GM21390 (cell line): Measurements from ENCODE around the gene PPP2R2C.
A peak's percentile ranks its signal among the peaks of the same experiment; 100 is the strongest.

Experiments
- ATAC-seq: cut with Tn5 transposase; IDR thresholded peaks from one replicate; pipeline ENCODE4 v1.9.1; 2021; ENCODE audit not compliant: unreplicated experiment

The PPP2R2C gene

GRCh38 chr4:6294705-6295421, 177.6 kb downstream of the PPP2R2C start:
- no peak for ATAC-seq

- ATAC-seq = no peak
Measured at GRCh38 chr4:6293661-6294060, 178.8 kb downstream of the PPP2R2C start.

- ATAC-seq = no peak
Measured at GRCh38 chr4:6293097-6293445, 179.3 kb downstream of the PPP2R2C start.

GRCh38 chr4:6292376-6293096, 179.9 kb downstream of the PPP2R2C start:
- no peak for ATAC-seq

GRCh38 chr4:6291784-6292297, 180.6 kb downstream of the PPP2R2C start:
- ATAC-seq = no peak

- no peak for ATAC-seq
Measured at GRCh38 chr4:6290769-6291547, 181.5 kb downstream of the PPP2R2C start.

GRCh38 chr4:6290256-6290655, 182.2 kb downstream of the PPP2R2C start:
- no peak for ATAC-seq

- ATAC-seq = no peak
Measured at GRCh38 chr4:6288871-6289270, 183.5 kb downstream of the PPP2R2C start.

- no peak for ATAC-seq
Measured at GRCh38 chr4:6288342-6288741, 184.1 kb downstream of the PPP2R2C start.

GRCh38 chr4:6287017-6287788, 185.2 kb downstream of the PPP2R2C start:
- ATAC-seq = no peak

GRCh38 chr4:6283282-6283681, 189.1 kb downstream of the PPP2R2C start:
- no peak for ATAC-seq

GRCh38 chr4:6282314-6282771, 190.1 kb downstream of the PPP2R2C start:
- ATAC-seq = no peak

- no peak for ATAC-seq
Measured at GRCh38 chr4:6281436-6282313, 190.7 kb downstream of the PPP2R2C start.

- no peak for ATAC-seq
Measured at GRCh38 chr4:6280365-6280996, 191.9 kb downstream of the PPP2R2C start.

GRCh38 chr4:6279582-6280289, 192.7 kb downstream of the PPP2R2C start:
- ATAC-seq = no peak

- peak; percentile 97 for ATAC-seq
Measured at GRCh38 chr4:6278801-6279197, 193.6 kb downstream of the PPP2R2C start.

GRCh38 chr4:6277935-6278800, 194.2 kb downstream of the PPP2R2C start:
- no peak for ATAC-seq
